Vagina (tissue), 2 donors: ENCODE data around the gene PDGFC. TPM values are rescaled to one million over a fixed set of nuclear protein-coding genes. Genes with fewer than 3 reads are reported as not detected.

Source experiments
- DNase-seq, 2 donors: peaks; one replicate each; pipeline ENCODE4 v3.0.0-alpha.2; 2017; ENCODE audit errors: extremely low spot score in 2 of 2
- H3K27ac ChIP-seq: fragments of 200-600 bp; sonication (generic); one replicate; pipeline ENCODE4 v1.5.1; 2019
- H3K27me3 ChIP-seq: fragments of 200-600 bp; sonication (generic); one replicate; pipeline ENCODE4 v1.5.1; 2019
- H3K36me3 ChIP-seq, 2 donors: fragments of 200-600 bp; sonication (generic); one replicate each; pipeline ENCODE4 v1.5.1; 2017 to 2019
- H3K4me1 ChIP-seq: fragments of 200-600 bp; sonication (generic); one replicate; pipeline ENCODE4 v1.5.1; 2019
- H3K4me3 ChIP-seq, 2 donors: fragments of 200-600 bp; sonication (generic); 1 replicate in 1 of 2; 2 replicates in 1 of 2; pipeline ENCODE4 v1.5.1; 2016 to 2019
- H3K9me3 ChIP-seq: fragments of 200-600 bp; sonication (generic); one replicate; pipeline ENCODE4 v1.5.1; 2019
- CTCF ChIP-seq, 3 experiments: fragments of 450-650 bp in 2 of 3; fragments of 200-600 bp in 1 of 3; sonication (generic) in 1 of 3; IDR thresholded peaks; one replicate each; pipeline ENCODE4 v1.5.1; 2017 to 2019; ENCODE audit warnings: antibody characterized with exemption in 3 of 3, mild to moderate bottlenecking in 2 of 3, moderate library complexity in 2 of 3
- POLR2A ChIP-seq, 2 donors: fragments of 450-650 bp; IDR thresholded peaks; one replicate each; pipeline ENCODE4 v1.6.1; 2017; ENCODE audit warnings: antibody characterized with exemption in 2 of 2, mild to moderate bottlenecking in 2 of 2, moderate library complexity in 2 of 2
- POLR2AphosphoS5 ChIP-seq, 2 donors: sonication (generic); formaldehyde crosslinking; IDR thresholded peaks; one replicate each; pipeline ENCODE4 v1.9.0; 2017; ENCODE audit warnings: antibody characterized with exemption in 2 of 2, mild to moderate bottlenecking in 2 of 2, low read depth in 1 of 2; ENCODE audit not compliant: insufficient read depth in 1 of 2
- intact Hi-C: fragments of 100-400 bp; cut with DNase I; formaldehyde crosslinking; loops from one replicate; pipeline ENCODE4 v1.15.1; 2023
- total RNA-seq: library from RNA; depleted of rRNA; stranded (reverse); fragments of >200 nt; gene quantifications from one replicate; pipeline ENCODE4 v1.2.3, GENCODE V29; 2016

The PDGFC gene, protein sequence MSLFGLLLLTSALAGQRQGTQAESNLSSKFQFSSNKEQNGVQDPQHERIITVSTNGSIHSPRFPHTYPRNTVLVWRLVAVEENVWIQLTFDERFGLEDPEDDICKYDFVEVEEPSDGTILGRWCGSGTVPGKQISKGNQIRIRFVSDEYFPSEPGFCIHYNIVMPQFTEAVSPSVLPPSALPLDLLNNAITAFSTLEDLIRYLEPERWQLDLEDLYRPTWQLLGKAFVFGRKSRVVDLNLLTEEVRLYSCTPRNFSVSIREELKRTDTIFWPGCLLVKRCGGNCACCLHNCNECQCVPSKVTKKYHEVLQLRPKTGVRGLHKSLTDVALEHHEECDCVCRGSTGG
- total RNA-seq: 19.4 TPM

DNA sequence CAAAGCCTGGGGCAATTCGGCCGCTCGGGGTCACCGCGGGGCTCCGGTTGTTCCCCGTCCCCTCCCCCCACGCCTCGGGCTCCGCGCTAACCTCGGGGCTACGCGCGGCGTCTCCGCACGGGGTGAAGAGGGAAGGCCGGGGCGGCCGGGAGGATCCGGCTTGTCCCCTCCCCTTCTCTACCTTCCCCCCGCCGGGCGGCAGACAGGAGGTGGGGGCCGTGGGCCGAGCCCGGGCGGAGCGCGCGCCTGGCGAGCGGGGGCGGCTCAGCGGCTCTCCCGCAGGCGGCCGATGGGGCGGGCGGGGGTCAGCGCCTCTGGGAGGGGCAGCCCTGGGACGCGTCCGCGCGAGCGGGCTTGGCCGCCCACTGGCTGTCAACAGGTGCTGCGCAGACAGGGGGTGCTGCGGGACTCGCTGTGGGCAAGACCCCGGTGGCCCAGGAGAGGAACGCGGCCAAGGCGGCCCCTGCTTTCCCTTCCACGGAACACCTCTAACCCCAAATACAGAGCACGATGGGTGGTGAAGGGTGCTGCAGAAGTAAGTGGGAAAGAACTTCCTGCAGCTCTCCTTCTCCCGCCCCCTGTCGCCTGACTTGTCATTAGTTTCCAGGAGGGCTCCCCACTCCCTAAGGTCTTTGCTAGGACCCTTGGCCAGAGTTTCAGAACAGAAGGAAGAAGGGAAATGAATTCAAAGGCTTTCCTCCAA, at the start of gene PDGFC:
Gene PDGFC (minus strand): TSS at position 124 of the 703 bp plus-strand sequence. CDS start 896 bp downstream, outside the sequence.
- H3K27me3 ChIP-seq: no peaks in the 10 kb centered on the region
- intact Hi-C loops: no loop called here
- TF ChIP-seq CTCF (IDR thresholded peaks at IDR 0.05) (peak in 2 of 3 experiments; percentile 24 to 26), POLR2A (IDR thresholded peaks at IDR 0.05) (peak in 1 of 2 donors; percentile 14), POLR2AphosphoS5 (IDR thresholded peaks at IDR 0.05; ENCODE audit: insufficient read depth in 1 of 2, low read depth in 1 of 2) (peak in 1 of 2 donors; percentile 64)

GRCh38 chr4:157020882-157021281, 49.3 kb upstream of the PDGFC start:
- no peaks in the 10 kb centered on the region for H3K36me3 ChIP-seq
- intact Hi-C loops: no loop called here
- H3K4me1 ChIP-seq: no peaks in the 10 kb centered on the region
- no peaks in the 10 kb centered on the region for H3K27me3 ChIP-seq
- H3K9me3 ChIP-seq: no peaks in the 10 kb centered on the region
- no peak overlapping the region for H3K4me3 ChIP-seq
- TF ChIP-seq POLR2A (IDR thresholded peaks at IDR 0.05) (no peak), POLR2AphosphoS5 (IDR thresholded peaks at IDR 0.05; ENCODE audit: insufficient read depth in 1 of 2, low read depth in 1 of 2) (no peak), CTCF (IDR thresholded peaks at IDR 0.05) (no peak)
- no peak overlapping the region for H3K27ac ChIP-seq
- no peak for DNase-seq

More for the DNA sequence above, at the start of gene PDGFC:
- no peaks in the 10 kb centered on the region for H3K9me3 ChIP-seq
- H3K4me1 ChIP-seq: peaks cover 23% of the 10 kb centered on the region
- peak within 1 kb of the TSS; percentile 87 for H3K27ac ChIP-seq
- no peaks in the 10 kb centered on the region for H3K36me3 ChIP-seq
- H3K4me3 ChIP-seq: peak within 1 kb of the TSS; percentile 68 to 94
- no peak for DNase-seq

- no peaks in the 10 kb centered on the region for H3K9me3 ChIP-seq
- no peak for TF ChIP-seq POLR2AphosphoS5 (IDR thresholded peaks at IDR 0.05; ENCODE audit: insufficient read depth in 1 of 2, low read depth in 1 of 2)
- no peak for TF ChIP-seq POLR2A (IDR thresholded peaks at IDR 0.05)
- TF ChIP-seq CTCF (IDR thresholded peaks at IDR 0.05): no peak
- no peaks in the 10 kb centered on the region for H3K4me1 ChIP-seq
- DNase-seq: no peak
- no peaks in the 10 kb centered on the region for H3K27me3 ChIP-seq
- H3K36me3 ChIP-seq: no peaks in the 10 kb centered on the region
- intact Hi-C loops: no loop called here
- no peak overlapping the region for H3K27ac ChIP-seq
- H3K4me3 ChIP-seq: no peak overlapping the region
Measured at GRCh38 chr4:157018920-157019490, 47.4 kb upstream of the PDGFC start.

GRCh38 chr4:157014621-157015591, 43.3 kb upstream of the PDGFC start:
- no peaks in the 10 kb centered on the region for H3K9me3 ChIP-seq
- TF ChIP-seq POLR2AphosphoS5 (IDR thresholded peaks at IDR 0.05; ENCODE audit: insufficient read depth in 1 of 2, low read depth in 1 of 2) (no peak), CTCF (IDR thresholded peaks at IDR 0.05) (no peak), POLR2A (IDR thresholded peaks at IDR 0.05) (no peak)
- intact Hi-C loops: no loop called here

More at GRCh38 chr4:157014621-157015591, 43.3 kb upstream of the PDGFC start:
- Histone ChIP-seq H3K4me1 (no peaks in the 10 kb centered on the region), H3K27me3 (no peaks in the 10 kb centered on the region), H3K27ac (no peak overlapping the region), H3K4me3 (no peak overlapping the region), H3K36me3 (no peaks in the 10 kb centered on the region)
- DNase-seq: no peak
